Measurements from ENCODE around the gene PLCD3. TPM values are rescaled to one million over a fixed set of nuclear protein-coding genes. Genes with fewer than 3 reads are reported as not detected.

Gene PLCD3
- total RNA-seq, 2 experiments from 2014 or later, result 3.9 to 6.6 TPM

- H3K4me3 Mint-ChIP-seq, result peak overlapping the region; percentile 98
- H3K27ac Mint-ChIP-seq, result peak overlapping the region; percentile 100
- no peaks in the 10 kb centered on the region for H3K27me3 Mint-ChIP-seq
- no peaks in the 10 kb centered on the region for H3K9me3 Mint-ChIP-seq
- TF ChIP-seq CTCF (IDR thresholded peaks at IDR 0.05), result no peak
- ATAC-seq (peak; percentile 35), DNase-seq (peak; percentile 88)
- peaks cover 43% of the 10 kb centered on the region for H3K4me1 Mint-ChIP-seq (ENCODE audit: low read depth)
- intact Hi-C loops (cut with micrococcal nuclease), result loop anchor here (2.0 to 5.0 kb wide), 3 partner anchors 13 to 170 kb away; partner anchors contain the start of genes ACBD4, HEXIM2 and MAP3K14
- peaks cover 18% of the 10 kb centered on the region for H3K36me3 Mint-ChIP-seq (ENCODE audit: low read depth)
- ChIA-PET CTCF (interaction anchor here (1.0 to 14.4 kb wide), 11 partner anchors 12 to 88 kb away, joined by 3 to 352 read pairs (median 20); partner anchors contain the start of genes ACBD4, FMNL1, HEXIM2 and PLCD3), POLR2A (interaction anchor here (0.6 to 8.5 kb wide), 26 partner anchors 8 to 678 kb away, joined by 3 to 200 read pairs (median 9); partner anchors contain the start of genes ACBD4, DCAKD, FMNL1 and HEXIM2)
Observed at GRCh38 chr17:45147581-45148182, 15.4 kb upstream of the PLCD3 start.

- H3K36me3 Mint-ChIP-seq (ENCODE audit: low read depth), result peaks cover 18% of the 10 kb centered on the region
- no peak for DNase-seq
- H3K4me1 Mint-ChIP-seq (ENCODE audit: low read depth), result peaks cover 42% of the 10 kb centered on the region
- TF ChIP-seq CTCF (IDR thresholded peaks at IDR 0.05), result no peak
- ChIA-PET POLR2A (interaction anchor here (0.6 to 8.5 kb wide), 11 partner anchors 7 to 461 kb away, joined by 3 to 200 read pairs (median 25); partner anchors contain the start of genes ACBD4, HEXIM2 and MAP3K14), CTCF (interaction anchor here (6.4 to 14.4 kb wide), 4 partner anchors 11 to 74 kb away, joined by 58 to 352 read pairs (median 176); partner anchors contain the start of genes ACBD4, FMNL1 and HEXIM2)
- H3K9me3 Mint-ChIP-seq, result no peaks in the 10 kb centered on the region
- intact Hi-C loops (cut with micrococcal nuclease), result loop anchor here (2.0 to 5.0 kb wide), 2 partner anchors 14 to 170 kb away; partner anchors contain the start of genes HEXIM2 and MAP3K14
- no peaks in the 10 kb centered on the region for H3K27me3 Mint-ChIP-seq
- ATAC-seq, result peak; percentile 1
- peak overlapping the region; percentile 98 for H3K4me3 Mint-ChIP-seq
- peak overlapping the region; percentile 100 for H3K27ac Mint-ChIP-seq
Observed at GRCh38 chr17:45146890-45147580, 14.7 kb upstream of the PLCD3 start.

GRCh38 chr17:45146592-45146889 is 14.2 kb upstream of the PLCD3 start:
- Mint-ChIP-seq H3K4me3 (peak overlapping the region; percentile 98), H3K27ac (peak overlapping the region; percentile 100), H3K4me1 (ENCODE audit: low read depth) (peaks cover 37% of the 10 kb centered on the region), H3K36me3 (ENCODE audit: low read depth) (peaks cover 18% of the 10 kb centered on the region), H3K9me3 (no peaks in the 10 kb centered on the region), H3K27me3 (no peaks in the 10 kb centered on the region)
- no peak for TF ChIP-seq CTCF (IDR thresholded peaks at IDR 0.05)
- intact Hi-C loops (cut with micrococcal nuclease), result loop anchor here (2.0 to 5.0 kb wide), 2 partner anchors 14 to 171 kb away; partner anchors contain the start of genes HEXIM2 and MAP3K14
- no peak for DNase-seq
- no peak for ATAC-seq
- ChIA-PET CTCF (interaction anchor here (14.4 kb wide), 1 partner anchor 10 kb away, joined by 352 read pairs; the partner anchor contains the start of gene ACBD4), POLR2A (interaction anchor here (8.5 kb wide), 1 partner anchor 10 kb away, joined by 64 read pairs; the partner anchor contains the start of gene ACBD4)

GRCh38 chr17:45146166-45146565 is 13.9 kb upstream of the PLCD3 start:
- TF ChIP-seq CTCF (IDR thresholded peaks at IDR 0.05), result no peak
- Mint-ChIP-seq H3K9me3 (no peaks in the 10 kb centered on the region), H3K36me3 (ENCODE audit: low read depth) (peaks cover 18% of the 10 kb centered on the region), H3K4me1 (ENCODE audit: low read depth) (peaks cover 33% of the 10 kb centered on the region), H3K4me3 (peak overlapping the region; percentile 98), H3K27me3 (no peaks in the 10 kb centered on the region), H3K27ac (no peak overlapping the region)
- no peak for DNase-seq
- ATAC-seq, result no peak
- ChIA-PET POLR2A (interaction anchor here (0.7 to 8.5 kb wide), 2 partner anchors 10 to 239 kb away, joined by 3 to 64 read pairs; partner anchors contain the start of gene ACBD4), CTCF (interaction anchor here (14.4 kb wide), 1 partner anchor 10 kb away, joined by 352 read pairs; the partner anchor contains the start of gene ACBD4)
- intact Hi-C loops (cut with micrococcal nuclease), result loop anchor here (2.0 to 5.0 kb wide), 2 partner anchors 15 to 171 kb away; partner anchors contain the start of genes HEXIM2 and MAP3K14

Data from activated CD8-positive, alpha-beta T cell treated with anti-CD3 and anti-CD28 coated beads for 36 hours (primary cell).